ENCODE measurements around the gene OR4K15. TPM values are rescaled to one million over a fixed set of nuclear protein-coding genes. Genes with fewer than 3 reads are reported as not detected.

OR4K15 gene, protein sequence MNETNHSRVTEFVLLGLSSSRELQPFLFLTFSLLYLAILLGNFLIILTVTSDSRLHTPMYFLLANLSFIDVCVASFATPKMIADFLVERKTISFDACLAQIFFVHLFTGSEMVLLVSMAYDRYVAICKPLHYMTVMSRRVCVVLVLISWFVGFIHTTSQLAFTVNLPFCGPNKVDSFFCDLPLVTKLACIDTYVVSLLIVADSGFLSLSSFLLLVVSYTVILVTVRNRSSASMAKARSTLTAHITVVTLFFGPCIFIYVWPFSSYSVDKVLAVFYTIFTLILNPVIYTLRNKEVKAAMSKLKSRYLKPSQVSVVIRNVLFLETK
- total RNA-seq (2022; extraction: Qiagen RNA extraction) = not detected in 5 replicates

DNA sequence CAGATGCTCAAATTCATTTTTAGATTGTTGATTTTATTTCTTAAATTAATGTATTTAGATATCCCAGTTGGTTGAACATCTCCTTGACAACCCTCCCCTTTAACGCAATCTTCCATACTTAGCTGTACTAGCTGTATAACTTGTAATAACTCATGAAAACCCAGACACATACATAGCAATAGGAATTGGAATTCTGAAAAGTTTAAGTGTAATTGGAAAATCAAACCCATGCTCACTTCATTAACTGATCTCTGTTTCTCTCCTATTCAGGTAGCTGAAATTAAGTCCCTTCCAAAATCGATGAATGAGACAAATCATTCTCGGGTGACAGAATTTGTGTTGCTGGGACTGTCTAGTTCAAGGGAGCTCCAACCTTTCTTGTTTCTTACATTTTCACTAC is at the start of gene OR4K15:
OR4K15 (plus strand) TSS at position 301 of the 400 bp plus-strand sequence; CDS start at position 301, 0 bp downstream.

DNA sequence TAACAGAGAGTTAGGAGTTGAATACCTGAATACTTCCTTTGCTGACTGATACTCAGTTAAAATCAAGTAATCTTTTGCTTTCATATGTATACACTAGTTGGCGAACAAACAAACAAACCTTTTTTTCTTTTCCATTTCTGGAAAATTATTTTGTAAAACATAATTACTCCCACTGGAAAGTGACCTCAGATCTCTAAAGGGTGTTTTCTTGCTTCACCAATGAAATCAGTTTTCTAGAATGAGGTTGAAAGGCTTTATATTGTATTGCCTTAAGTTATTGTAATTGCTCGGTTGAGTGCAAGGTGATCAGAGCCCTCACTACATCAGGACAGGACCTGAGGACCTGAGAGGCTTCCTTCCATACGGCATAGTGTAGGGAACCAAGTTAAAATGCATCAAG is 44.8 kb upstream of the OR4K15 start, which contains the start of gene OR4K1:
OR4K1 (plus strand) TSS at position 301 of the 400 bp plus-strand sequence. CDS start 4,750 bp downstream, outside the sequence.

DNA sequence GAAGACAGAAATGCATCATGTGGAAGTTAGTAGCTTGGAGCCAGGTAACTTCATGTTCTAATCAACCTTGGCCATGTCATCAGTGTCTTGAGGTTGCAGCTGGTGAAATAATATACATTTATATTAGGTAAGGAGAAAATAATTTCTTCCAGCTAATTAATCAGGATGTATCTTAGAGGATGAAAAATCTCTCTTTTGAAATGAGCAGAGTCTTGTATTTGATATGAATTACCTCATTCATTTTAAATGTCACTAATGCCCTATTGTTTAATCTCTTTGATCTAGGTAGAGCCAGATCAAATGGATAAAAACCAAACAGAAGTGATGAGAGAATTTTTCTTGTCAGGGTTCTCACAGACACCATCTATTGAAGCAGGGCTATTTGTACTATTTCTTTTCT is 26.5 kb downstream of the OR4K15 start, which contains the start of gene OR4Q2:
OR4Q2 (plus strand) TSS at position 301 of the 400 bp plus-strand sequence.

DNA sequence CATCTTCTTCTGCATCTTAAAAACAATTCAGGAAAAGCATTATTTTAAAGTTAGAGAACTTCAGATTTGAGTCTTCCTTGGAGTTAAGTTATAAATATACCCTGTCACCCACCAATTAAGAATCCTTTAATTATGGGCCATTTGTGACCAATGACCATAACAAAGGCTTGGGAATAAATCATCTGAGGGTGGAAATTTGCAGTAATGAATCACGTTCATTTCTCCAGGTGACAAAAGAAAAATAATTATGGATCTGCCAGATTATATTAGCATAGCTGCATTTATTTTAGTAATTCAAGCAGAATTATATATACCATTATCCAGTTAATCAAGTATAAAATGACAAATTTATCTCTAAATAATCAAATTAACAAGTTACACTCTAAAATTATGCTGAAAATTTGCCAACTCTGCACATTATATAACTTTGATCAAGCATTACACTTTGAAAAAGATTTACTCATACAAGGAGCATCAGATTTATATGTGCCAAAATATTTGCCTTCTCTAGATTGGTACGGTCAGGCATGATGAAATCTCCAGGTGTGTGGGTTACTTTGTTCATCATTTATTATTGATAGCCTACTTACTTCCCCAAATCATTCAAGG is 44.0 kb downstream of the OR4K15 start, which contains the start of gene OR4K14:
OR4K14 (minus strand) TSS at position 51 of the 609 bp plus-strand sequence. CDS start 4,114 bp downstream, outside the sequence.

Other genes with a start within 250 kb of the OR4K15 start
- not detected in 5 replicates for gene OR4Q3, start 232.0 kb upstream of the OR4K15 start, total RNA-seq (2022; extraction: Qiagen RNA extraction)
- gene OR4M1, start 202.1 kb upstream of the OR4K15 start, total RNA-seq (2022; extraction: Qiagen RNA extraction) = not detected in 5 replicates
- not detected in 5 replicates for gene OR4N2, start 171.8 kb upstream of the OR4K15 start, total RNA-seq (2022; extraction: Qiagen RNA extraction)
- not detected in 5 replicates for gene OR4K2, start 100.4 kb upstream of the OR4K15 start, total RNA-seq (2022; extraction: Qiagen RNA extraction)
- not detected in 5 replicates for gene OR4K5, start 55.0 kb upstream of the OR4K15 start, total RNA-seq (2022; extraction: Qiagen RNA extraction)
- gene OR4K1, start 44.7 kb upstream of the OR4K15 start, total RNA-seq (2022; extraction: Qiagen RNA extraction) = not detected in 5 replicates
- gene OR4Q2, start 26.6 kb downstream of the OR4K15 start, total RNA-seq (2022; extraction: Qiagen RNA extraction) = not detected in 5 replicates
- not detected in 5 replicates for gene OR4K14, start 43.7 kb downstream of the OR4K15 start, total RNA-seq (2022; extraction: Qiagen RNA extraction)
- gene OR4K13, start 60.4 kb downstream of the OR4K15 start, total RNA-seq (2022; extraction: Qiagen RNA extraction) = not detected in 5 replicates
- gene OR4L1, start 84.5 kb downstream of the OR4K15 start, total RNA-seq (2022; extraction: Qiagen RNA extraction) = not detected in 5 replicates
- gene OR4K17, start 135.1 kb downstream of the OR4K15 start, total RNA-seq (2022; extraction: Qiagen RNA extraction) = not detected in 5 replicates
- gene OR4N5, start 163.2 kb downstream of the OR4K15 start, total RNA-seq (2022; extraction: Qiagen RNA extraction) = not detected in 5 replicates
- gene OR11G2, start 215.3 kb downstream of the OR4K15 start, total RNA-seq (2022; extraction: Qiagen RNA extraction) = not detected in 5 replicates
- not detected in 5 replicates for gene OR11H6, start 248.1 kb downstream of the OR4K15 start, total RNA-seq (2022; extraction: Qiagen RNA extraction)

Data from A549 treated with CORT108297 at 1 μM for 4 hours (cell line).